Ishikawa (cell line): ENCODE data around the gene TRMT10B.

ENCODE experiments used
- CREB1 ChIP-seq: IDR thresholded peaks from 2 replicates; pipeline ENCODE4 v1.6.1; 2012; ENCODE audit warnings: low read depth
- EP300 ChIP-seq: IDR thresholded peaks from 2 replicates; pipeline ENCODE4 v1.6.1; 2012; ENCODE audit warnings: borderline replicate concordance
- REST ChIP-seq: IDR thresholded peaks from 2 replicates; pipeline ENCODE4 v1.6.1; 2012; ENCODE audit warnings: low read depth, mild to moderate bottlenecking
- TAF1 ChIP-seq: IDR thresholded peaks from 2 replicates; pipeline ENCODE4 v1.6.1; 2012; ENCODE audit warnings: low read depth, mild to moderate bottlenecking
- YY1 ChIP-seq: IDR thresholded peaks from 2 replicates; pipeline ENCODE4 v1.6.1; 2012; ENCODE audit warnings: low read depth
- ZBTB7A ChIP-seq: IDR thresholded peaks from 2 replicates; pipeline ENCODE4 v1.6.1; 2012; ENCODE audit warnings: low read depth

GRCh38 chr9:37749129-37749528 lies 4.5 kb upstream of the TRMT10B start:
- TF ChIP-seq YY1 (no peak), EP300 (no peak), TAF1 (no peak), CREB1 (no peak), REST (no peak), ZBTB7A (no peak)
